Measurements from ENCODE around the gene CLCF1.
"Not testable (repeated sequence)": the region's sequence is repeated elsewhere in the genome, so short reads cannot be mapped to it uniquely, and the experiment has no call there.

Gene CLCF1

DNA sequence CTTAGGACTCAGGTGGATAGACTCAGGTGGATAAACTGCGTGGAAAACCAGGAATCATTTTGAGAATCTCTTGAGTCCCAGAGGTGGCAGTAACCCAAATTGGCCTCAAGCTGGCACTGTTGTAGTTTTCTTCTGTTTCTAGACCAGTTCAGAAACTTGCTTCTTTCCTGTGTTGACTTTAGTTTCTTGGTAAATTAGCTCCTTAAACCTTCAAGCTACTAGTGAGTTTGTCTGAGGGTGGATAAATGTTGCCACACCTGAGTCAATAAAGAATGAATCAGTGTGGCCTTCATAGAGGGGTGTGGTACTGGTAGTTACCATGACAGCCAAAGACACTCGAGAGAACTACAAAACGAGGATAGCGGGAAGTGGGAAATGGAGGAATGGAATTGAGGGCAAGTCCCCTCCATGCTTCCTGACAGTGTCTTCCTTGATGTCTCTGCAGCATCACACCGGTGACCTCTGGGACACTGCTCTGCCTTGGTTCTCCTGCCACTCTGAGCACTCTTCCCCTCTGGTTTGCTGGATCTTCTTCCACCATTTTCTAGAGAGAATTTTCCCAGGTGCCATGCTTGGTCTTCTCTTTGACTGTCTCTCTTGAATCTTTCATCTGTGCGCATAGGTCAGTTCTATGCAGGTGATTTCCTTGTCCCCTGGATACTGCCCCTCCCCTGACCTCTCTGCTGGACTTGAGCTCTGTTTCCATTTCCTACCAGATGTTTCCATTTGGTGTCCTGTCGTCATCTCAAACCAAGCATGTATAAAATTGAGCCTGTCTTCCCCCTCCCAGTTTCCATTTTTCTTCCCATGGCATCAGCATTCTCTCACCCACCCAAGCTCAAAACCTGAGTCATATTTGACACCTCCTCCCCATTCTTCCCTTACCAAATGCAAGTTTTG, 27.2 kb downstream of the CLCF1 start:
- peak; percentile 94 for DNase-seq (ENCODE audit: low read depth, low spot score)

GRCh38 chr11:67345247-67345919, 28.0 kb downstream of the CLCF1 start:
- DNase-seq (ENCODE audit: low read depth, low spot score): no peak
- H3K27ac ChIP-seq: peak overlapping the region; percentile 84

More for the DNA sequence above, 27.2 kb downstream of the CLCF1 start:
- H3K27ac ChIP-seq: peak overlapping the region; percentile 84

- peak overlapping the region; percentile 84 for H3K27ac ChIP-seq
Measured at GRCh38 chr11:67344264-67344663, 29.1 kb downstream of the CLCF1 start.

DNA sequence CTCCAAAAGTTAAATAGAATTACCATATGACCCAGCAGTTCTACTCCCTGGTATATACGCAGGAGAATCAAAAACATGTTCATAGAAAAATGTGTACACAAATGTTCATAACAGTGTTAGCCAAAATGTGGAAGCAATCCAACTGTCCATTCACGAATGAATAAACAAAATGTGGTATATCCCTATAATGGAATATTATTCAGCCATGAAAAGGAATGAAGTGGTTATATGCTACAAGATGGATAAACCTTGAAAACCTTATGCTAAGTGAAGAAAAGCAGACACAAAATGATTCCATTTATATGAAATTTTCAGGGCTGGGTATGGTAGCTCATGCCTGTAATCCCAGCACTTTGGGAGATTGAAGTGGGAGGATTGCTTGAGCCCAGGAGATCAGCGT, 36.1 kb downstream of the CLCF1 start:
- no peak overlapping the region for H3K27ac ChIP-seq
- no peak for DNase-seq (ENCODE audit: low read depth, low spot score)

More at GRCh38 chr11:67344264-67344663, 29.1 kb downstream of the CLCF1 start:
- no peak for DNase-seq (ENCODE audit: low read depth, low spot score)

DNA sequence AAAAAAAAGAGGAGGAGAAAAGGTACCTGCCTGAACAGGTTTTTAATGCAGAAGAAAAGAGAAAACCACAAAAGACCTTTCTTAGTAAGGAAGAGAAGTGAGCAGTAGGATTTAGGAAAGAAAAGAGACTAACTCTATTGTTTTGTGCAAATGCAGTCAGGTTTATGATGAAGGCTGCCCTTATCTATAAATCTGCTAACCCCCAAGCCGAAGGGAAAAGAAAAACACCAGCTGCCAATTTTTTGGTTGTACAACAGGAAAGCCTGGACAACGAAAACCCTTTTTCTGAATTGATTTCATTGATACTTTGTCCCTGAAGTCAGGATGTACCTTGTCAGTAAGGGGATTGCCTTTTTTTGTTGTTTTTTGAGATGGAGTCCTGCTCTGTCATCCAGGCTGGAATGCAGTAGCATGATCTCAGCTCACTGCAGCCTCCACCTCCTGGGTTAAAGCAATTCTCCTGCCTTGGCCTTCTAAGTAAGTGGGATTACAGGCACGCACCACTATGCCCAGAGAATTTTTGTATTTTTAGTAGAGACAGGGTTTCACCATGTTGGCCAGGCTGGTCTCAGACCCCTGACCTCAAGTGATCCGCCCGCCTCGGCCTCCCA, 41.2 kb downstream of the CLCF1 start:
- peak overlapping the region; percentile 44 for H3K27ac ChIP-seq
- DNase-seq (ENCODE audit: low read depth, low spot score): no peak

- no peak for DNase-seq (ENCODE audit: low read depth, low spot score)
- no peak overlapping the region for H3K27ac ChIP-seq
Measured at GRCh38 chr11:67323526-67323925, 49.9 kb downstream of the CLCF1 start.

DNA sequence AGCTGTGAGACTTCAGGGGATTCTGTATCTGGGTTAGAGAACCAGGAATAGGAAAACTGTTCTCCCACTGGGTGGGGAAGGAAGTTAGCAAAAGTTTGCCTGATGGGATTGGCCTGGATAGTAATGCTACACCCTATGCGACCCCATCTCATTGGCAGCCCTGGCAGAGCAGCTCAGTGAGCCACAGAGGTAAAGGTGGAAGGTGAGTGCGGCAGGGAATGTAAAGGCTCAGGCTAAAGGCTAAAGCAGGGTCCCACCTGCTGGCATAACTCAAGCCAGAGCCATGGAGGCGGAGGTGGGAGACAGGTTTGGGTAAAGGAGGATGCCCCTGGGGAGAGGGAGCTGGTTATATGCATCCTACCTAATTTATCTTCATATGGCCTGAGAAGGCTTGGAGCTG, 51.3 kb downstream of the CLCF1 start:
- H3K27ac ChIP-seq: no peak overlapping the region
- DNase-seq (ENCODE audit: low read depth, low spot score): no peak

DNA sequence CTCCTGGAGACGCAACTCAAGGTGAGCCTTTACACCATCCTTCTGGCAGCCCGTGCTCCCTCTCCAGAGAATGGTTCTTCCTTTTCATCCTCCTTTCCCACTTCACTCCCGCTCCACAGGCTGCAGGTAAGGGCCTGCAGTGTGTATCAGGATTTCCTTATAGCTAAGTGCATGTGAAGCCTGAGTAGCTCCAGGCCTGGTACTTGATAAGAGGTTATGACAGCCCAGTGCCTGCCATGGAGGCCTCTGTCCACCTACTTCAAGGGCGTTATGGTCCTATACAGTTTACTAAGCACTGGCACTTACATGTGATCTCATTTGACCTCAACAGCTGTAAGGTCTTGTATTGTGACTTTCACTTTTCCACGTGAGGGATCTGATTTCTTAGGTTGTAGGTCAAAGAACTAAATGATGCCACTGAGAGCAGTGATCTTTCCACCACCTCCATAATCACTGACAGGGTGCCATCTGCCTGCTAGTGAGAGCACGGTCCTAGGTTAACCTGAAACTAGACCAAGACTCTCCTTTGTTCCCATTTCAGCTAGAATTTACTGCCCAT, 52.0 kb downstream of the CLCF1 start:
- H3K27ac ChIP-seq: no peak overlapping the region
- DNase-seq (ENCODE audit: low read depth, low spot score): no peak

DNA sequence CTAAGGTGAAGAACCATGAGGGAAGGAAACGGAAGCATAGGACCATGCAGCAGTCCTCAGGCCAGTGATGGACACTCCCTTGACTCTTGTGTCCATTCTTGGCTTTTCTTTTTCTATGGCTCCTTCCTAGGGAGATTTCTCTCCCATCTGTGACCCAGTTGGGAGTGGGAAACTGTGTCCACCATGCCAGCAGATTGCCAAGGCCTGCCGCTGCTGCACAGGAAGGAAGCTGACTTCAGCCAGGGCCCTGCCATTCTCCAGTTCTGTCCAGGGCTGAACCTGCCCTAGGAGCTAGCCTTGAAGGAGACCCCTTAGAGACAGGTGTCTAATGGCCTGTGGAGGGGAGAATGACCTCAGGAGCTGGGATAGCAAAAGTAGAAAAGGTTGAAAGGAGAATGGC, 52.7 kb downstream of the CLCF1 start:
- no peak overlapping the region for H3K27ac ChIP-seq
- DNase-seq (ENCODE audit: low read depth, low spot score): no peak

DNA sequence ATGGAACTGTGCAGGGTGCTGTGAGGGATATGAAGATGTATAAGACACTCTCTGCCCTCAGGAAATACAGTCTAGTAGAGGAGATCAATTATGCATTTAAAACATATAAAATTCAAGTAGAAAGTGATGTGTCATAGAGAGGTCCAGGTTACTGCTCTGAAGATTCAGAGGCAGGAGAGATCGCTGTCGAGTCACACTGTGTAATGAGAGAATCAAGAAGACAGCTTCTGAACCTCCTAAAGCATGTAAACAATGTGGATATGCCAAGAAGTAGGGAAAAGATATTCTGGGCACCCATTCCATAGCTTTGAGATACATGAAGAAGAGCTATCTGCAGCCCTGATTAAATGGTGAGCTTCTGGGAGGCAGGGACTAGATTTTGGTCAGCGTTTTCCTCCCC, 53.4 kb downstream of the CLCF1 start:
- DNase-seq (ENCODE audit: low read depth, low spot score): no peak
- H3K27ac ChIP-seq: no peak overlapping the region

GRCh38 chr11:67318876-67319275, 54.5 kb downstream of the CLCF1 start:
- DNase-seq (ENCODE audit: low read depth, low spot score); H3K27ac ChIP-seq: not testable (repeated sequence)

DNA sequence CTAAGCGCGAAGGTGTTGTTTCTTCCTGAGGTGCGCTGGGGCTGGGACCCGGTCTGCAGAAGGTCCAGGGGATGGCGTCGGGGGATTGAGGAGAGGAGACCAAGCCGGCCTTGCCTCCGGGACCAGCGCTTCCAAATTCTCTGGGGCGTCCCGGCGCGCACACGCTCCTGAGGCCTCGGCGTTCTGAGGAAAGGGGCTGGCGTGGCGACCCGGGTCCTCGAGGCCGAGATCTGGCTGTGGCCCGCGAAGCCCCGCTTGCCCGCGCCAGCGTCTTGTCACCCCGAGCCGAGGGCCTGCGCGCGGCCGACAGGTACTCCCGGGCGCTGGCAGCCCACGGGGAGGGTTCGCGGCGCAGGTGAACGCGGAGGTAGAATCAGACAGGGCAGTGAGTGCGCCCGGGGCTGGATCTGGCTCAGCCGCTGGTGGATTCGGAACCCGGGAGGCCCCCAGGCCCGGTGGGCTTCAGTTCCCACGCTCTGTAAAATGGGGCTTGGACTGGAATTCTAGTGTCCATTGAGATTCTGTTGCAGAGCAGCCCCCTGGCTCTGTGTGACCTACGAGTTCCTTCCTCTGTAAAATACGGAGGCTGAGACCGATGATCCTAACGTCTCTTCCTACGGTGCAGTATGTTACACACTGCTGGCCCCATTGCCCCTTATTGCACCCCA, 55.4 kb downstream of the CLCF1 start:
- DNase-seq (ENCODE audit: low read depth, low spot score): no peak
- peak overlapping the region; percentile 98 for H3K27ac ChIP-seq

- H3K27ac ChIP-seq: peak overlapping the region; percentile 98
- peak; percentile 57 for DNase-seq (ENCODE audit: low read depth, low spot score)
Measured at GRCh38 chr11:67317205-67317887, 56.1 kb downstream of the CLCF1 start.

- DNase-seq (ENCODE audit: low read depth, low spot score): no peak
- H3K27ac ChIP-seq: peak overlapping the region; percentile 98
Measured at GRCh38 chr11:67316882-67317204, 56.6 kb downstream of the CLCF1 start.

GRCh38 chr11:67315325-67315909, 58.0 kb downstream of the CLCF1 start:
- H3K27ac ChIP-seq: peak overlapping the region; percentile 99
- no peak for DNase-seq (ENCODE audit: low read depth, low spot score)

DNA sequence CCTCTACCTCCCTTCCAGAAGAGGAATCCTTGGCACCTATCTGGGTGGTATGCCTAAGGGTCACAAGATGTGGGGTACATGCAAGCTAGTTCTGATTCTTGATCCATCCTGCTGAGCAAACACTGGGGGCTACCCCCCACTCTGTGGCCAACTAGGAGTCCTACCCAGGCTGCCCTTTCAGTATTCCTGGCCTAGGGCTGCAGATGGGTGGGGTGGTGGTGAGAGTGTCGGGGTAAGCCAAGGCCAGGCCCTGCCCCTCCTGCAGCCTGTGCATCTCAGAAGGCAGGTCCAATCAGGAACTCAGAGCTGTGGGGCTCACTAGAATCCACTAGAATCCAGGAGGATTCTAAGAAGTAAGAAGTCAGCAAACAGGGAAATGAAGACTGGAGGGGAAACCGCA, 59.2 kb downstream of the CLCF1 start:
- peak overlapping the region; percentile 99 for H3K27ac ChIP-seq
- no peak for DNase-seq (ENCODE audit: low read depth, low spot score)
